Measurements from ENCODE around the gene OS9.
A peak's percentile ranks its signal among the peaks of the same experiment; 100 is the strongest.
"Not testable (repeated sequence)": the region's sequence is repeated elsewhere in the genome, so short reads cannot be mapped to it uniquely, and the experiment has no call there.

Gene OS9

DNA sequence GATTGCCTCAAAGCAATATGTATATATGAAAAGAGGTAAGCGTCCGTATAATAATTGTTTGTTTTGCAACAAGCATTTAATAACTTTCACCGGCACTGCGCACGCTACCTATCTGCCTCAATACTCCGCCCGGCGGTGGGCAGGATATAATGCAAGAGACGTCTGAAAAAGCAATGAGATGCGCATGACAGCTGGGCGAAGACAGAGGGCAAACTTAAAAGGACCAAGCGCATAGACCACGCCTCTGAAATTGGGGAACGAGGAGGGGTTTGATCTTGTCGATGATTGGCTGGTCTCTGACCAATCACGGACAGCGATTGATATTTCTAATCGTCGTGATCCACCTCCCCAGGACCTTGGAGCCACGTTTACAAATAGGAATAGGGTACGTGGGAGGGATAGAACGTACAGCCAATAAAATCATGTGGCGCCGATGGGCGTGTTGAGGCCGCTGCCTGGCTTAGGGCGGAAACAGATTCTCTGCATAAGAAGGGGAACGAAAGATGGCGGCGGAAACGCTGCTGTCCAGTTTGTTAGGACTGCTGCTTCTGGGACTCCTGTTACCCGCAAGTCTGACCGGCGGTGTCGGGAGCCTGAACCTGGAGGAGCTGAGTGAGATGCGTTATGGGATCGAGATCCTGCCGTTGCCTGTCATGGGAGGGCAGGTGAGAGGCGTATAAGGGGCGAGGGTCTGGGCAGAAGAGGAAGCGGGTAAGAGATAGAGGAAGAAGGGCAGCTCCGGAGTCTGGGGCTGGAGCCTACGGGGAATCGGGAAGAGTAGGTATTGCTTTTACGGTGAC lies at the start of gene OS9:
Gene OS9 (plus strand): TSS at position 474 of the 800 bp plus-strand sequence. CDS start 30 bp downstream, at position 504.
- DNase-seq, result peak; percentile 98

GRCh38 chr12:57645990-57646658 lies 47.8 kb upstream of the OS9 start:
- DNase-seq, result not testable (repeated sequence)

GRCh38 chr12:57646659-57647049 lies 47.3 kb upstream of the OS9 start:
- not testable (repeated sequence) for DNase-seq

GRCh38 chr12:57654042-57654441 lies 39.9 kb upstream of the OS9 start:
- no peak for DNase-seq

GRCh38 chr12:57655541-57656240 lies 38.2 kb upstream of the OS9 start:
- no peak for DNase-seq

GRCh38 chr12:57656408-57656807 lies 37.5 kb upstream of the OS9 start:
- DNase-seq, result not testable (repeated sequence)

DNA sequence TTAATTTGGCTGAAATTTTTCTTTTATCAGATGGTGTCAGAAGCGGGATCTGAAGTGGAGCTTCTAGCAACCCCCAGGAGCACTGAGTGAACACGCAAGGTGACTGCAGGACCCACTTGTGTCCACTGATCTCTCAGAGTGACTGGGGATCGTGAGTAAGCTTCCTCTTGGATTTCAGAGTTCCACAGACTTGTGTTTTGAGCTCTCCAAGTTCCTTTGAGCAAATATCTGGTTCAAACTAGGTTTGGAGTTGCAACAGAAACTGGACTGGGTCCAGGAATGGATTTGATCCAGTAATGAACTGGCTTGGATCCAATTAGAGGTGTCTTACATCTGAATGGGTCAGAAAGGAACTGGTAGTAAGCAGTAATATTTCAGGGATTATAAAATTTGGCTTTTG lies 36.2 kb upstream of the OS9 start:
- DNase-seq, result no peak

DNA sequence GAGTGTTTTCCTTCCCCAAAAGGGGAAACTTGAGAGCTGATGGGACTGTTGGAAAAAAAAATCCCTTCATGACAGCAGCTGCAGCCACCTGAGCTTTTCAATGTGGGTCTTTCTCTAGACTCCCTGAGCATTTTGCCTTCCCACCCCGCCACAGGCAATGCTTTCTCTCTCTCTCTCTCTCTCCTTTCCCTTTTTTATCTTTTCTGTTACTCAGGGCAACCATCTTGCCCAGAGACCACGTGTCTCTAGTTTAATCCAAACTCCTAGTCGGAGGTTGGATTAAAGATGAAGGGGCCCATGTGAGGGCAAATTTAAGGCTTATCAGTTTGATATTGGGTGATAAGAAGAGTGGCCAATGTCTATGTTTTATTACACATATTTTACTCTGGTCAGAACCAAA lies 35.0 kb upstream of the OS9 start:
- no peak for DNase-seq

DNA sequence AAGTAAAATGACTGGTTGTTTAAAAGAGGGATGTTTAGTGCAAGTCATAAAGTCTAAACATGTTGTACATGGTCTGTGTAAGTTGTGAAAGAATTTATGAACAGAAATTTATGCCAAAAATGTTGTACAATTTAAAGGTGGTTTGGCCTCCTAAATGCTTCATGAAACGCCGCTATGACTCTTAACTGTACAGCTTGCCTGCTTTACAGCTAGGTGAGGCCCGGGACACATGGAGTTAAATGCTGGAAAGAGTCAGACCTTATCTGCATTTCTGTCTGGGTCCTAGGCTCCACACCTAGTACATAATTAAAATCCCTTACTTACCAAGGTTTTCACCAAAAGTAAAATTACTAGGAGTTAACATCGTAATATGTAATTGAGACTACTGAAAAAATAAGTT lies 32.6 kb upstream of the OS9 start:
- DNase-seq, result no peak

- not testable (repeated sequence) for DNase-seq
These were observed 28.7 kb upstream of the OS9 start for GRCh38 chr12:57665066-57665820.

DNA sequence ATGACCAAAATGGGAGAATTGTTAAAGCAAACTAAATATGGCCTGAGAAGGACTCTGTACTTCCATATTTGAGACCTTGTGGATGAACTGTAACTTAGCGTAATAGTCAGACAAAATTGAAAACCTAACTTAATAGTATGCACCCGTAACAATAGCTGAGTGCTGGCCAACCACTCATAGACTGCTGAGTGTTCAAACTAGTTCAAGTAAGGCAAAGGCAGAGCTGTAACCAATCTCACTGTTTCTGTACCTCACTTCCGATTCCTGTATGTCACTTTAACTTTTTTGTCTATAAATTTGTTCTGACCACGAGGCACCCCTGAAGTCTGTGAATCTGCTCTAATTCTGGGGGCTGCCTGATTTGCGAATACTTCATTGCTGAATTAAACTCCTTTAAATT lies 27.0 kb upstream of the OS9 start:
- no peak for DNase-seq

GRCh38 chr12:57669691-57670090 lies 24.2 kb upstream of the OS9 start:
- DNase-seq, result not testable (repeated sequence)

GRCh38 chr12:57671811-57672210 lies 22.1 kb upstream of the OS9 start:
- not testable (repeated sequence) for DNase-seq

DNA sequence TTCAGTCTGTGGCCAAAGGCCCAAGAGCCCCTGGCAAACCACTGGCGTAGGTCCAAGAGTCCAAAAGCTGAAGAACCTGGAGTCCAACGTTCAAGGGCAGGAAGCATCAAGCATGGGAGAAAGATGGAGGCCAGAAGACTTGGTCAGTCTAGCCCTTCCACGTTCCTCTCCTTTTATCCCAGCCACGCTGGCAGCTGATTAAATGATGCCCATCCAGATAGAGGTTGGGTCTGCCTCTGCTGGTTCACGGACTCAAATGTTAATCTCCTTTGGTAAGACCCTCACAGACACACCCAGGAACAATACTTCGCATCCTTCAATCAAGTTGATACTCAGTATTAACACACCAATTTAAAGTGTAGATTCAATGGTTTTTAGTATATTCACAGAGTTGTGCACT lies 21.1 kb upstream of the OS9 start:
- DNase-seq, result no peak

- no peak for DNase-seq
These were observed 19.2 kb upstream of the OS9 start for GRCh38 chr12:57674691-57675090.

GRCh38 chr12:57677947-57678346 lies 16.0 kb upstream of the OS9 start:
- not testable (repeated sequence) for DNase-seq

DNA sequence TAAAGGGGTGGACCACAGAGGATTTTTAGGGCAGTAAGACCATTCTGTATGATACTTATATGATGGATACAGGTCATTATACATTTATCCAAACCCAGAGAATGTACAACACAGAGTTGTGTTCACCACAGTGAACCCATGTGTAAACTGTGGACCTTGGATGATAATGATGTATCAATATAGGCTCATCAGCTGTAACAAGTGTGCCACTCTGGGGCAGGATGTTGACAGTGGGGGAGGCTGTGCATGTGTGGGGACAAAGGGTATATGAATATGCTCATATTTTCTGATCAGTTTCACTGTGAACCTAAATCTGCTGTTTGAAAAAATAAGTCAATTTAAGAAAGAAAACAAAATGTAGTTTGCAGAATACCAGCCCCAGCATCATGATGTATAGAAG lies 14.2 kb upstream of the OS9 start:
- no peak for DNase-seq

DNA sequence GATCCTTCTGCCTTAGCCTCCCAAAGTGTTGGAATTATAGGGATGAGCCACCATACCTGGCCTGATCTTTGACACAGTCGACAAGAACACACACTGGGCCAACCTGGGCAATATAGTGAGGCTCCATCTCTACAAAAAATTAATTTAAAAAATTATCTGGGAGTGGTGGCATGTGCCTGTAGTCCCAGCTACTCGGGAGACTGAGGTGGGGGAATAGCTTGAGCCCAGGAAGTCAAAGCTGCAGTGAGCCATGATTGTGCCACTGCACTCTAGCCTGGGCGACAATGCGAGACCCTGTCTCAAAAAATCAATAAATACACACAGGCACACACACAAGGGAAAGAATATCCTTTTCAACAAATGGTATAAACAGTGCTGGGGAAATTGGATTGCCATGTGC lies 6.1 kb upstream of the OS9 start:
- no peak for DNase-seq

- no peak for DNase-seq
These were observed 5.0 kb upstream of the OS9 start for GRCh38 chr12:57688931-57689330.

DNA sequence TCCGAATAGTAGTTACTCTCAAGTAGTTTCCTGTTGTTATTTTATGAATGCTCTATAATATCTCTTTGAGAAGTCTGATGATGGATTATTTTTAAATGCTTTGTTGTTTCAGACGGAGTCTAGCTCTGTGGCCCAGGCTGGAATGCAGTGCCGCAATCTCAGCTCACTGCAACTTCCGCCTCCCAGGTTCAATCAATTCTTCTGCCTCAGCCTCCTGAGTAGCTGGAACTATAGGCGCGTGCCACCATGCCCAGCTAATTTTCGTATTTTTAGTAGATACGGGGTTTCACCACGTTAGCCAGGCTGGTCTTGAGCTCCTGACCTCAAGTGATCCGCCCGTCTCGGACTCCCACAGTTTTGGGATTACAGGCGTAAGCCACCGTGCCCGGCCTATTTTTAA lies 1.4 kb upstream of the OS9 start:
- DNase-seq, result no peak

GRCh38 chr12:57693317-57693658 lies 644 bp upstream of the OS9 start:
- no peak for DNase-seq

DNA sequence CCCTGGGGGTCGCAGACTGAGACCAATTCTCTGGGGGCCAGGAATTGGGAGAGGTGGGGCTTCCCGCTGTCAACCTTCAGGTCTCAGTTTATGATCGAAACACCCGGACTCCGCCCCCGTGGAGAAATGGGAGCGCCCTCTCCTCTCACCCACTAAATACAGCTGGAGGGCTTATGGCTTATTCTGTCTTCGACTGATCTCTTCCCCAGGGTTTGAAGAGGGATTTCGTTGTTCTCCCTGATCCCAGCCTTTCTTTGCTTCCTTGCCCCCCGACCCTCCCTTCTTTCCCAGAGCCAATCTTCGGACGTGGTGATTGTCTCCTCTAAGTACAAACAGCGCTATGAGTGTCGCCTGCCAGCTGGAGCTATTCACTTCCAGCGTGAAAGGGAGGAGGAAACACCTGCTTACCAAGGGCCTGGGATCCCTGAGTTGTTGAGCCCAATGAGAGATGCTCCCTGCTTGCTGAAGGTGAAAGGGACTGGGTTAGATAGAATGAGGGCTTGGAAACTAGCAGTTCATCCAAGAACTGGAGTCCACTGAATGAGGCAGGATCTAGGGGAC lies 607 bp downstream of the OS9 start:
- DNase-seq, result no peak

All from right hindlimb (tissue), 1 donor.